Loucy (cell line): Measurements from ENCODE around the gene SLC8A2.

ENCODE experiments used
- H2AFZ ChIP-seq: fragments of 200-600 bp; sonication (generic); 2 replicates; pipeline ENCODE4 v1.6.0; 2016; ENCODE audit warnings: antibody characterized with exemption, mild to moderate bottlenecking, low read length, moderate library complexity
- H3F3A ChIP-seq: fragments of 200-600 bp; 2 replicates; pipeline ENCODE4 v1.6.0; 2016; ENCODE audit warnings: antibody characterized with exemption, low read depth, mild to moderate bottlenecking
- H3K27me3 ChIP-seq: fragments of 200-600 bp; sonication (generic); 2 replicates; pipeline ENCODE4 v1.6.1; 2014; ENCODE audit warnings: low read length, mild to moderate bottlenecking; ENCODE audit not compliant: insufficient read depth, poor library complexity, severe bottlenecking
- H3K36me3 ChIP-seq: fragments of 200-600 bp; sonication (generic); 2 replicates; pipeline ENCODE4 v1.6.1; 2016; ENCODE audit warnings: low read length; ENCODE audit not compliant: insufficient read depth
- H3K4me1 ChIP-seq: fragments of 200-600 bp; sonication (generic); 2 replicates; pipeline ENCODE4 v1.5.1; 2014; ENCODE audit warnings: low read length, mild to moderate bottlenecking; ENCODE audit not compliant: insufficient read depth, poor library complexity, severe bottlenecking
- H3K4me2 ChIP-seq: fragments of 200-600 bp; sonication (generic); 2 replicates; pipeline ENCODE4 v1.6.0; 2014; ENCODE audit warnings: antibody characterized with exemption, low read length, low read depth, mild to moderate bottlenecking; ENCODE audit not compliant: poor library complexity, severe bottlenecking
- H3K4me3 ChIP-seq: fragments of 200-600 bp; sonication (generic); 2 replicates; pipeline ENCODE4 v1.5.1; 2014; ENCODE audit warnings: low read length, mild to moderate bottlenecking, mixed read lengths; ENCODE audit not compliant: poor library complexity, severe bottlenecking
- H3K79me2 ChIP-seq: fragments of 200-600 bp; sonication (generic); 2 replicates; pipeline ENCODE4 v1.6.1; 2014; ENCODE audit warnings: low read length; ENCODE audit not compliant: insufficient read depth
- H3K9ac ChIP-seq: fragments of 200-600 bp; sonication (generic); 2 replicates; pipeline ENCODE4 v1.6.0; 2014; ENCODE audit warnings: mild to moderate bottlenecking, low read depth, low read length, moderate library complexity; ENCODE audit not compliant: poor library complexity, severe bottlenecking
- H3K9me2 ChIP-seq: fragments of 200-600 bp; sonication (generic); replicated peaks from 2 replicates; pipeline ENCODE4 v1.6.1; 2016; ENCODE audit warnings: low read depth, low read length, mixed read lengths
- H3K9me3 ChIP-seq: fragments of 200-600 bp; sonication (generic); 2 replicates; pipeline ENCODE4 v1.6.1; 2014; ENCODE audit warnings: mild to moderate bottlenecking, antibody characterized with exemption, low read length, low read depth; ENCODE audit not compliant: insufficient read depth
- H4K20me1 ChIP-seq: fragments of 200-600 bp; sonication (generic); 2 replicates; pipeline ENCODE4 v1.6.0; 2014; ENCODE audit warnings: antibody characterized with exemption, low read length, mild to moderate bottlenecking; ENCODE audit not compliant: insufficient read depth, poor library complexity, severe bottlenecking
- EZH2phosphoT487 ChIP-seq: fragments of 200-600 bp; IDR thresholded peaks from 2 replicates; pipeline ENCODE4 v1.6.1; 2018; ENCODE audit warnings: antibody characterized with exemption, mild to moderate bottlenecking, moderate library complexity, borderline replicate concordance
- TF ChIP-seq, protein P1 (sequence below): fragments of 200-600 bp; sonication (generic); conservative IDR thresholded peaks from 2 replicates; pipeline ENCODE4 v1.5.1; 2014; ENCODE audit warnings: mild to moderate bottlenecking, antibody characterized with exemption, low read length

Gene SLC8A2

GRCh38 chr19:47511681-47512080 lies 40.0 kb upstream of the SLC8A2 start:
- H3K27me3 ChIP-seq: no peaks in the 10 kb centered on the region
- peaks cover 31% of the 10 kb centered on the region for H3K4me1 ChIP-seq
- H2AFZ ChIP-seq: no peak overlapping the region
- H3K9me3 ChIP-seq: no peaks in the 10 kb centered on the region
- peaks cover 44% of the 10 kb centered on the region for H4K20me1 ChIP-seq
- no peaks in the 10 kb centered on the region for H3K9me2 ChIP-seq
- H3F3A ChIP-seq: no peaks in the 10 kb centered on the region
- no peak overlapping the region for H3K4me3 ChIP-seq
- TF ChIP-seq, protein P1, sequence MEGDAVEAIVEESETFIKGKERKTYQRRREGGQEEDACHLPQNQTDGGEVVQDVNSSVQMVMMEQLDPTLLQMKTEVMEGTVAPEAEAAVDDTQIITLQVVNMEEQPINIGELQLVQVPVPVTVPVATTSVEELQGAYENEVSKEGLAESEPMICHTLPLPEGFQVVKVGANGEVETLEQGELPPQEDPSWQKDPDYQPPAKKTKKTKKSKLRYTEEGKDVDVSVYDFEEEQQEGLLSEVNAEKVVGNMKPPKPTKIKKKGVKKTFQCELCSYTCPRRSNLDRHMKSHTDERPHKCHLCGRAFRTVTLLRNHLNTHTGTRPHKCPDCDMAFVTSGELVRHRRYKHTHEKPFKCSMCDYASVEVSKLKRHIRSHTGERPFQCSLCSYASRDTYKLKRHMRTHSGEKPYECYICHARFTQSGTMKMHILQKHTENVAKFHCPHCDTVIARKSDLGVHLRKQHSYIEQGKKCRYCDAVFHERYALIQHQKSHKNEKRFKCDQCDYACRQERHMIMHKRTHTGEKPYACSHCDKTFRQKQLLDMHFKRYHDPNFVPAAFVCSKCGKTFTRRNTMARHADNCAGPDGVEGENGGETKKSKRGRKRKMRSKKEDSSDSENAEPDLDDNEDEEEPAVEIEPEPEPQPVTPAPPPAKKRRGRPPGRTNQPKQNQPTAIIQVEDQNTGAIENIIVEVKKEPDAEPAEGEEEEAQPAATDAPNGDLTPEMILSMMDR: no peak
- no peak for TF ChIP-seq EZH2phosphoT487
- H3K4me2 ChIP-seq: peak overlapping the region; percentile 99
- peak overlapping the region; percentile 95 for H3K9ac ChIP-seq
- no peaks in the 10 kb centered on the region for H3K36me3 ChIP-seq
- peaks cover 78% of the 10 kb centered on the region for H3K79me2 ChIP-seq

DNA sequence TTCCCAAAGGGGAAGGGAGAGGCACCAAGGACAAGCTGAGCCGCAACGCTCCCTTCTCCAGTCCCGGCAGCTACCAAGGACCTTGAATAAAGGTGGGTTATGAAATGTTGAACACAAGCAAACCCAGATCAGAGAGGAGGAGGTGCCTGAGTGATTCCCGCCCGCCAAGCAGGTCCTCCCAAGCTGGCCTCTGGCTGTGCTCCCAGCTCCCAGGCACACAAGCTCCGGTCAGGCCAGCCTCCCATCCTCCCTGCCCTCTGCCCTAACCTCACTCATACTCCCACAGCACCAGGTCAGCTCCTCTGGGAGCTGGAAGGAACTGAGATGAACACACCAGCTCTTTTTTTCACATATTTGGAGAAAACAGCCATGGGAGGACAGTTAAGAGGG lies 39.4 kb upstream of the SLC8A2 start:
- Histone ChIP-seq H3K9ac (peak overlapping the region; percentile 95), H3K9me3 (no peaks in the 10 kb centered on the region), H3K79me2 (peaks cover 82% of the 10 kb centered on the region), H4K20me1 (peaks cover 44% of the 10 kb centered on the region), H3K4me2 (peak overlapping the region; percentile 99), H3K4me1 (peaks cover 25% of the 10 kb centered on the region), H3K27me3 (no peaks in the 10 kb centered on the region), H3K36me3 (no peaks in the 10 kb centered on the region), H3F3A (no peaks in the 10 kb centered on the region), H3K9me2 (no peaks in the 10 kb centered on the region), H2AFZ (no peak overlapping the region), H3K4me3 (no peak overlapping the region)
- no peak for TF ChIP-seq EZH2phosphoT487
- TF ChIP-seq, protein P1: no peak

- TF ChIP-seq EZH2phosphoT487: no peak
- TF ChIP-seq, protein P1: no peak
- H3K4me1 ChIP-seq: peaks cover 20% of the 10 kb centered on the region
- H3K79me2 ChIP-seq: peaks cover 82% of the 10 kb centered on the region
- peak overlapping the region; percentile 99 for H3K4me2 ChIP-seq
- H2AFZ ChIP-seq: no peak overlapping the region
- no peaks in the 10 kb centered on the region for H3F3A ChIP-seq
- no peaks in the 10 kb centered on the region for H3K9me2 ChIP-seq
- H3K9ac ChIP-seq: peak overlapping the region; percentile 95
- no peaks in the 10 kb centered on the region for H3K27me3 ChIP-seq
- no peak overlapping the region for H3K4me3 ChIP-seq
- H3K9me3 ChIP-seq: no peaks in the 10 kb centered on the region
- H4K20me1 ChIP-seq: peaks cover 44% of the 10 kb centered on the region
- H3K36me3 ChIP-seq: no peaks in the 10 kb centered on the region
These were observed 38.9 kb upstream of the SLC8A2 start for GRCh38 chr19:47510516-47511127.
